PC-3 (cell line): ENCODE measurements around the gene GPR18. TPM values are rescaled to one million over a fixed set of nuclear protein-coding genes. Genes with fewer than 3 reads are reported as not detected.

ENCODE experiments used
- ATAC-seq: fragments of 200-7000 bp; cut with Tn5 transposase; 2 replicates; pipeline ENCODE4 v1.9.1; 2020; ENCODE audit warnings: mild to moderate bottlenecking, moderate library complexity
- BruUV-seq: library from RNA; stranded (reverse); fragments of 400-500 nt; replicated peaks from 2 replicates; lab custom pipeline; 2021; lab: Mats Ljungman, UMichigan
- CTCF ChIA-PET: fragments of 300-600 bp; sonication (Branson Sonifier 250); formaldehyde crosslinking; loops from one replicate; lab custom pipeline; 2022; ENCODE audit warnings: antibody characterized with exemption; lab: Charles Lee
- POLR2A ChIA-PET: fragments of 300-600 bp; sonication (Branson Sonifier 250); formaldehyde crosslinking; loops from one replicate; lab custom pipeline; 2022; ENCODE audit warnings: antibody characterized with exemption; ENCODE audit not compliant: unreplicated experiment; lab: Charles Lee
- DNase-seq: peaks from one replicate; pipeline ENCODE4 v3.0.0-alpha.2; 2015
- H2AFZ ChIP-seq: fragments of 300-600 bp; sonication (generic); 2 replicates; pipeline ENCODE4 v1.6.0; 2016; ENCODE audit warnings: antibody characterized with exemption, low read length
- H3F3A ChIP-seq: fragments of 300-600 bp; sonication (generic); one replicate; pipeline ENCODE4 v1.6.0; 2017; ENCODE audit warnings: antibody characterized with exemption, low read length, control low read depth, mild to moderate bottlenecking; ENCODE audit not compliant: unreplicated experiment
- H3K27ac ChIP-seq: fragments of 300-600 bp; sonication (generic); 2 replicates; pipeline ENCODE4 v1.5.1; 2016; ENCODE audit warnings: mild to moderate bottlenecking, low read length
- H3K27me3 ChIP-seq: fragments of 300-600 bp; sonication (generic); 2 replicates; pipeline ENCODE4 v1.6.1; 2016; ENCODE audit warnings: low read length, mixed read lengths
- H3K36me3 ChIP-seq: fragments of 300-600 bp; sonication (generic); 2 replicates; pipeline ENCODE4 v1.6.1; 2016; ENCODE audit warnings: low read depth, mixed run types, low read length, mixed read lengths
- H3K4me1 ChIP-seq: fragments of 300-600 bp; sonication (generic); 2 replicates; pipeline ENCODE4 v1.5.1; 2016; ENCODE audit warnings: low read length; ENCODE audit not compliant: insufficient read depth
- H3K4me2 ChIP-seq: fragments of 300-600 bp; sonication (generic); 2 replicates; pipeline ENCODE4 v1.6.0; 2016; ENCODE audit warnings: low read length
- H3K4me3 ChIP-seq: fragments of 300-600 bp; sonication (generic); 2 replicates; pipeline ENCODE4 v1.5.1; 2016; ENCODE audit warnings: mild to moderate bottlenecking, low read length, mixed read lengths
- H3K79me2 ChIP-seq: fragments of 300-600 bp; sonication (generic); 2 replicates; pipeline ENCODE4 v1.6.1; 2017; ENCODE audit warnings: low read length, mixed read lengths
- H3K9ac ChIP-seq: fragments of 300-600 bp; sonication (generic); 2 replicates; pipeline ENCODE4 v1.6.0; 2016; ENCODE audit warnings: mild to moderate bottlenecking, low read length
- H3K9me2 ChIP-seq: fragments of 300-600 bp; sonication (generic); replicated peaks from 2 replicates; pipeline ENCODE4 v1.6.1; 2016; ENCODE audit warnings: mixed run types, low read length, mixed read lengths
- H3K9me3 ChIP-seq: fragments of 300-600 bp; sonication (generic); 2 replicates; pipeline ENCODE4 v1.6.1; 2016; ENCODE audit warnings: low read length, mixed read lengths
- H4K20me1 ChIP-seq: fragments of 300-600 bp; sonication (generic); 2 replicates; pipeline ENCODE4 v1.6.1; 2016; ENCODE audit warnings: low read length, mixed read lengths
- CTCF ChIP-seq: fragments of 300-600 bp; sonication (generic); conservative IDR thresholded peaks from 2 replicates; pipeline ENCODE4 v1.5.1; 2017; ENCODE audit warnings: antibody characterized with exemption, low read depth, mild to moderate bottlenecking, low read length
- EZH2 ChIP-seq: fragments of 300-600 bp; sonication (generic); IDR thresholded peaks from one replicate; pipeline ENCODE4 v1.6.1; 2017; ENCODE audit warnings: antibody characterized with exemption, mild to moderate bottlenecking, low read length; ENCODE audit not compliant: unreplicated experiment
- EZH2phosphoT487 ChIP-seq: fragments of 300-600 bp; sonication (generic); IDR thresholded peaks from 2 replicates; pipeline ENCODE4 v1.6.1; 2018; ENCODE audit warnings: mild to moderate bottlenecking, antibody characterized with exemption, low read length, borderline replicate concordance
- intact Hi-C: fragments of 100-400 bp; cut with micrococcal nuclease; formaldehyde crosslinking; loops from 2 replicates; pipeline ENCODE4 v1.9.0; 2023
- total RNA-seq: library from RNA; depleted of rRNA; stranded (reverse); fragments of >200 nt; gene quantifications from 2 replicates; pipeline ENCODE4 v1.2.3, GENCODE V29; 2014

GPR18 gene
- total RNA-seq, 1 experiment from 2014 or later = not detected

DNA sequence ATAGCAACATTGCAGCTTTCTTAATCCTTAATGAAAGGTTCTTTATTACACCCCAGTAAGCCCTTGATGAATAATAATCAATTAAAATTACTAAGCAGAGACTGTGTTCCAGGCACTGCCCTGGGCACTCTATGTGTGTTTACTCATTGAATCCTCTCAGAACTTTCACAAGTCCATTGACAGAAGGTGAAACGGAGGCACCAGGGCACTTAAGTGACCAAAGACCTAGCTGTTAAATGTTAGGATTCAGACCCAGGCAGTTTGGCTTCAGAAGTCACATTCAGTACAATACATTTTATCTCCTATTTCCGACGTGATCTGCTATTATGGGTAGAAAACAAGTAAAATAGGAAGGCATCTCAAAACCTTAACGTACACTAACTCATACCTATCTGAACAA, 46.4 kb upstream of the GPR18 start:
- H3K27ac ChIP-seq = no peak overlapping the region
- peaks cover 17% of the 10 kb centered on the region for H3K4me1 ChIP-seq
- H3K36me3 ChIP-seq = no peaks in the 10 kb centered on the region
- no peak overlapping the region for H3K9ac ChIP-seq
- POLR2A ChIA-PET = no interaction called here
- no peaks in the 10 kb centered on the region; the same call in 1 of the 2 replicates for H3K79me2 ChIP-seq
- TF ChIP-seq CTCF (no peak), EZH2 (no peak), EZH2phosphoT487 (no peak)
- CTCF ChIA-PET = no interaction called here
- intact Hi-C loops = no loop called here
- H3K9me2 ChIP-seq = no peaks in the 10 kb centered on the region
- H3K27me3 ChIP-seq = no peaks in the 10 kb centered on the region
- no peaks in the 10 kb centered on the region for H3F3A ChIP-seq
- H3K9me3 ChIP-seq = no peaks in the 10 kb centered on the region
- no TSS peak for BruUV-seq
- no peak overlapping the region for H3K4me3 ChIP-seq
- DNase-seq (no peak), ATAC-seq (no peak)
- H3K4me2 ChIP-seq = no peak overlapping the region
- no peak overlapping the region for H2AFZ ChIP-seq
- no peaks in the 10 kb centered on the region for H4K20me1 ChIP-seq

DNA sequence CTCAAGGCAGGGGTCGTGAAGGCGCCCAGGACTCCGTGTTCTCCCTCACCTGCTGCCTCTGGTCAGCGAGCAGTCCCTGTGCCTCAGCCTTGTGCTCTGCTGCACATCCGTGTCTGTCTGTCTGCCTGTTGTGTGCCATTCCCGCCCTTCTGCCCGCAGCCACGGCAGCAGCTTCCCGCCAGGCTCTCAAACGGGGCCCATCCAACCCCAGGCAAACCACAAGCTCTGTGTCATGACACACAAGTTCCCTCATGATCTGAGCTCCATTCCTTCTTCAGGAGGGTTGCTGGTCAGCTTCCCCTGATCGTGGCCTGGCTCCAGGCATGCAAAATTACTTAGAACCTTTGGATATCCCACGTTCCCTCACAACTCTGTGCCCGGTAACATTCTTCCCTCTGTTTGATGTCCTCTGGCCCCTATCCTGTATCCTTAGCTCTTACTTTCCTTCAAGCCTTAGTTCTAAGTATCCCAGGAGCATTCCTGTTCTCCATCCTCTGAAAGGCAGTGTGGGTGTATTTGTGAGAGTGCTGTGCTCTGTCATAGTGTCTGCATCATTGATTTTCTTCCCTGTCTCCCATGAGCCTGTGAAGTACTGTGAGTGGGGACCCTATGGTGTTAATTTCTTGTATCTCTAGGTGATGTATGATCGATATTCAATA, 45.8 kb upstream of the GPR18 start:
- ChIA-PET POLR2A (no interaction called here), CTCF (no interaction called here)
- TF ChIP-seq EZH2phosphoT487 (no peak), CTCF (no peak), EZH2 (no peak)
- no peaks in the 10 kb centered on the region for H3K9me2 ChIP-seq
- DNase-seq = no peak
- H3K9me3 ChIP-seq = no peaks in the 10 kb centered on the region
- no peaks in the 10 kb centered on the region for H3K36me3 ChIP-seq
- peaks cover 17% of the 10 kb centered on the region for H3K4me1 ChIP-seq
- no peaks in the 10 kb centered on the region; the same call in 1 of the 2 replicates for H3K79me2 ChIP-seq
- H3K4me2 ChIP-seq = no peak overlapping the region
- no peaks in the 10 kb centered on the region for H4K20me1 ChIP-seq
- no peak for ATAC-seq
- H2AFZ ChIP-seq = no peak overlapping the region
- no peaks in the 10 kb centered on the region for H3K27me3 ChIP-seq
- no peak overlapping the region for H3K4me3 ChIP-seq
- no peaks in the 10 kb centered on the region for H3F3A ChIP-seq
- H3K9ac ChIP-seq = no peak overlapping the region
- intact Hi-C loops = no loop called here
- no TSS peak for BruUV-seq
- no peak overlapping the region for H3K27ac ChIP-seq
